Activated CD8-positive, alpha-beta memory T cell treated with anti-CD3 and anti-CD28 coated beads, Interleukin-2, amount 50 U/mL, for 24 hours (primary cell): Measurements from ENCODE around the gene EPOP.
"Not testable (repeated sequence)": the region's sequence is repeated elsewhere in the genome, so short reads cannot be mapped to it uniquely, and the experiment has no call there.

Experiments
- DNase-seq: peaks from one replicate; pipeline ENCODE4 v3.0.0-alpha.2; 2020; ENCODE audit errors: extremely low read depth

Gene EPOP

GRCh38 chr17:38653230-38653629, 21.5 kb downstream of the EPOP start:
- no peak for DNase-seq

- DNase-seq = not testable (repeated sequence)
Observed at GRCh38 chr17:38650653-38651173, 24.0 kb downstream of the EPOP start.

GRCh38 chr17:38637951-38638350, 36.8 kb downstream of the EPOP start:
- no peak for DNase-seq

DNA sequence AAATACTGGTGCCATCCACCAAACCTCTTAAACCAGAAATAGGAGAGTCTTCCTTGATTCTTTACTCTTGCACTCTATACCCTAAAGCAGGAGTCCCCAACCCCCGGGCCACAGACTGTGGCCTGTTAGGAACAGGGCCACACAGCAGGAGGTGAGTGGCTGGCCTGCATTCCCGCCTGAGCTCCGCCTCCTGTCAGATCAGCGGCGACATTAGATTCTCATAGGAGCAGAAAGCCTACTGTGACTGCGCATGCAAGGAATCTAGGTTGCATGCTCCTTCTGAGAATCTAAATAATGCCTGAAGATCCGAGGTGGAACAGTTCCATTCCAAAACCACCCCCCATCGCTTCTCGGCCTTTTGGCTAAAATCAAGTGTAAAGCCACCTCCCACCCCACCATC, 38.7 kb downstream of the EPOP start:
- DNase-seq = no peak

GRCh38 chr17:38632334-38632733, 42.4 kb downstream of the EPOP start:
- no peak for DNase-seq

DNA sequence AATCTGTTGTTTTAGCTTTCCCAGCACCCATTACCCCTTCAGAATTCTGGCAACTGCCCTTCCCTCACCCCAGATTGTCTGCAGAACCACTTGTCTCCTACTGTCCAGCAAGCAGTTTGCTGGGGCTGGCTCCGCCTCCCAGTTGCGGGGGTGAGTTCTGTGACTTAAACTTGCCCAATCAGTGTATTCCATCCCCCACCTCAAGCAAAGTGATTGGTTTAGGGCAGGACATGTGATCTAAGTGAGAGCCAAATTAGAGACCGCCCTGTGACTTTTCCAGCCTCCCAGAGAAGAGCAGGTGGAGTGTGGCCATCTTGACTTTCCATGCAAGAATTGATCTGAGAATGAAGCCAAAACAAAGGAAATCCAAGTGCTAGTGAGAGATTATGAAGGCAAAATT, 46.3 kb downstream of the EPOP start:
- DNase-seq = no peak

GRCh38 chr17:38627957-38628356, 46.8 kb downstream of the EPOP start:
- DNase-seq = no peak

DNA sequence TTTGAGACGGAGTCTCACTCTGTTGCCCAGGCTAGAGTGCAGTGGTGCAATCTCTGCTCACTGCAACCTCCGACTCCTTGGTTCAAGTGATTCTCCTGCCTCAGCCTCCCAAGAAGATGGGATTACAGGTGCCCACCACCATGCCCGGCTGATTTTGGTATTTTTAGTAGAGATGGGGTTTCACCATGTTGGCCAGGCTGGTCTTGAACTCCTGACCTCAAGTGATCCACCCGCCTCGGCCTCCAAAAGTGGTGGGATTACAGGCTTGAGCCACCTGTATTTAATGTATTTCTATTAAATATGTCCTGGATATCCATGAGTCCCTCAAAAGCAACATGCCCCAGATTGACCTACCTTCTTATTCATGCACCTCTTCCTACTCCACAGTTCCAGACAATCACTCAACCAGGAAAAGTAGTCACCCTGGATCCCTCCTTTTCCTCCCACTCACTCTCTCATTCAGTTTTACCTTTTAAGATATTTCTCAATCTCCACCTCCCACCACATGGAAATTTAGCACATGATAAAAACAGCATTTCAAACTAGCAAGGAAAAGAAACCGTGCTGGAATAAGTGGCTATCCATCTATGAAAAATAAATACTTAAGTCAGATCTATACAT, 48.0 kb downstream of the EPOP start:
- DNase-seq = not testable (repeated sequence)

- no peak for DNase-seq
Observed at GRCh38 chr17:38625482-38625881, 49.3 kb downstream of the EPOP start.

DNA sequence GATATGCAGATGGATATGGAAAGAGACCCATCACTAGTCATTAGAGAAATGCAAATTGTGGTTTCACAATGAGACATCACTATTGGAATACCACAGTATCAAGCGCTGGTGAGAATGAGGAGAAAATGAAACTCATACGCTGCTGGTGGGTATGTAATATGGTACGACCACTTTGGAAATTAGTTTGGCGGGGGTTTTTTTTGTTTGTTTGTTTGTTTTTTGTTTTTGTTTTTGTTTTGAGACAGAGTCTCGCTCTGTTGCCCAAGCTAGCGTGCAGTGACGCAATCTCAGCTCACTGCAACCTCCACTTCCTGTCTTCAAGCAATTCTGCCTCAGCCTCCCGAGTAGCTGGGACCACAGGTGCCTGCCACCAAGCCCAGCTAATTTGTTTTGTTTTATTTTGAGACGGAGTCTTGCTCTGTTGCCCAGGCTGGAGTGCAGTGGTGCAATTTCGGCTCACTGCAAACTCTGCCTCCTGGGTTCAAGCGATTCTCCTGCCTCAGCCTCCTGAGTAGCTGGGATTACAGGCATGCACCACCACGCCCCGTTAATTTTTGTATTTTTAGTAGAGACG, 49.9 kb downstream of the EPOP start:
- not testable (repeated sequence) for DNase-seq
